ES-I3 (cell line): ENCODE measurements around the gene PRSS33.

Experiments used
- H3K36me3 ChIP-seq: 2 replicates; pipeline ENCODE4 v1.6.1; 2013; ENCODE audit warnings: mild to moderate bottlenecking, low read length, control low read depth, moderate library complexity; ENCODE audit not compliant: insufficient read depth
- H3K4me1 ChIP-seq: 2 replicates; pipeline ENCODE4 v1.6.1; 2013; ENCODE audit warnings: mild to moderate bottlenecking, control low read depth, low read length; ENCODE audit not compliant: insufficient read depth
- H3K9ac ChIP-seq: 2 replicates; pipeline ENCODE4 v1.6.1; 2013; ENCODE audit warnings: low read depth, mild to moderate bottlenecking, low read length, moderate library complexity
- H3K9me3 ChIP-seq: 2 replicates; pipeline ENCODE4 v1.6.1; 2013; ENCODE audit warnings: mild to moderate bottlenecking, low read length, moderate library complexity; ENCODE audit not compliant: control insufficient read depth, insufficient read depth

The PRSS33 gene

DNA sequence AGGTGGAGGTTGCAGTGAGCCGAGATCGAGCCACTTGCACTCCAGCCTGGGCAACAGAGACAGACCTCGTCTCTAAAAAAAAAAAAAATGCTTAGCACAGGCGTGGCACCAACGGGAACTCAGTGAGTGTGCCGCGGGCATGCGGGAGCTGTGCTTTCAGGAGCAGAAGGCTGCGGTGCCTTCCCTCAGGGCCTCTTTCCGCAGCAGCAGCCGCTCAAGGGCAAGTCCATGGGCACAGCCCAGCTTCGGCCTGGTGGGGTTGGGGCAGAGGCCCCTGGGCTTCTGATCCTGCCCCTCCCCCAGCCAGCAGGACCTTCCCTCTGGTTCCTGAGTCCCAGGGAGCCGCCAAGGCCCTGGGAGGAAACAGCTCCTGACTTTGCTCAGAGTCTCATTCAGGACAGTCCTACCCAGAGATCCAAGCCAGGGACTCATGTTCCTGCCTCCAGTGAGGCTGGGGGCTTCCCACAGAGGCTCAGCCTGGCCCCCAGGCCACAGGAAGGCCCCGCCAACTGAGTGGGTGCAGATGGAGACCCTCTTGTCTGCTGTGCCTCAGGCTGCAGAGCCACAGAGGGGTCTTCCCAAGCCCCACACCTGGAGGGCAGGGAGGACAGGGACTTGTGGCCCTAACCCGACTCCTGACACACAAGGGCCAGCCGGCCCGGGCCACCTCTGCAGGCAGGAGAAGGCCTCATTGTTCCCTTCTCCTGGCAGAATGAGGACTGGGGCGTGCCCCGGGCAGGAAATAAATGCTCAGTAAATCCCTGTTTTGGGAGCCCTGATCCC lies 39.4 kb upstream of the PRSS33 start:
- H3K9ac ChIP-seq: no peak overlapping the region
- H3K9me3 ChIP-seq: no peaks in the 10 kb centered on the region
- peaks cover 8% of the 10 kb centered on the region; the same call in 1 of the 2 replicates for H3K4me1 ChIP-seq
- no peaks in the 10 kb centered on the region for H3K36me3 ChIP-seq

DNA sequence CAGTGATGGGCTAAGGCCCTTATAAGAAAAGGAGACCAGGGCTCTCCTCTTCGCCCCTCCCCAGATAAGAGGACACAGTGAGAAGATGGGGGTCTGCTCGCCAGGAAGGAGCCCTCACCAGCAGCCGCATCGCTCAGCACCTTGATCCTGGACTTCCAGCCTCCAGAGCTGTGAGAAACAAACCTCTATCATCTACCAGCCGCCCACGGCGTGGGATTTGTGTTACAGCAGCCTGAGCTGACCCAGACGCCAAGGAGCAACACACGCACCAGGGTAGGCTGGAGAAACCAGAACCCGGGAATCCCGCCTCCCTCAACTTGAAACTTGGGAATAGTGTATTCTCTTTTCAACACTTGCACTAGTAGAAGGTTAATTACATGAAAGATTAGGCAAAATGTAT lies 38.5 kb upstream of the PRSS33 start:
- no peak overlapping the region for H3K9ac ChIP-seq
- no peaks in the 10 kb centered on the region for H3K9me3 ChIP-seq
- peaks cover 8% of the 10 kb centered on the region; the same call in 1 of the 2 replicates for H3K4me1 ChIP-seq
- H3K36me3 ChIP-seq: no peaks in the 10 kb centered on the region

DNA sequence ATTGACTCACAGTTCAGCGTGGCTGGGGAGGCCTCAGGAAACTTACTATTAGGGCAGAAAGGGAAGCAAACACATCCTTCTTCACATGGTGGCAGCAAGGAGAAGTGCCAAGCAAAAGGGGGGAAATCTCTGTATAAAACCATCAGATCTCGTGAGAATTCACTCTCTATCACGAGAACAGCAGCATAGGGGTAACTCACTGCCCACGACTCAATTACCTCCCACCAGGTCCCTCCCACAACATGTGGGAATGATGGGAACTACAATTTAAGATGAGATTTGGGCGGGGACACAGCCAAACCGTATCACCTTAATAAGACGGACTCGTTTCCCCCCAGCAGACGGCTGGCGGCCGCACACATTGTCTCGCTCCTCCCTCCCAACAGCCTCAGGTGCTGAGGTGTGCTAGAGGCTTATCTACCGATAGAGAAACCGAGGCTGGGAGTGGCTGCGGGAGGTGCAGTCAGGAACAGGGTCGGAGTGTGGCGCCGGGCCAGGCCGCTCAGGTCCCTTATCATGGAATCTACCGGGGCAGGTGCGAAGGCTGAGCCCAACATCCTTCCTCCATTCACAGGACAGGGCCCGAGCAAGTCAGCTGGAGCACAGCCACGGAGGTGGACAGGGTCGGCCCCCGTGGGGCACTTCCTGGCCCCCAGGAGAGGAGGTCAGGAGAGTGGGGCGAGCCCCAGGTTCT lies 37.8 kb upstream of the PRSS33 start:
- Histone ChIP-seq H3K9ac (no peak overlapping the region), H3K36me3 (no peaks in the 10 kb centered on the region), H3K9me3 (no peaks in the 10 kb centered on the region), H3K4me1 (peaks cover 8% of the 10 kb centered on the region; the same call in 1 of the 2 replicates)

DNA sequence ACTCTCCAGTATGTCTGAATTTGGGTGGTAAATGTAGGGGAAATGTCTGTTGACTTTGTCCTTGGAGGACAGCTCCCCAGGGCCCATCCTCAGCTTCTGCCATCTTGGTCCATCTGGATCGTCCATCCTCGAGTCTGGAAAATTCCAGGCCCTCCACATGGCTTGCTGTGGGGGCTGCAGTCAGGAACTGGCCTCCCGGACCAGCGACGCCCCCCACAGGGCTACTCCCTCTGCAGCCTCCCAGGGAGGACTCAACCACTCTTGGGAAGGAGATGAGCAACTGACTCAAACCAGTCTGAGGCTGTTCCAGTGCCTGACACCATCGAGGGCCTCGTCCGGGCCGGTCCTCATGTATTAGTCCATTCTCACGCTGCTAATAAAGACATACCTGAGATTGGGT lies 37.3 kb upstream of the PRSS33 start:
- Histone ChIP-seq H3K4me1 (peaks cover 8% of the 10 kb centered on the region; the same call in 1 of the 2 replicates), H3K9me3 (no peaks in the 10 kb centered on the region), H3K9ac (no peak overlapping the region), H3K36me3 (no peaks in the 10 kb centered on the region)

DNA sequence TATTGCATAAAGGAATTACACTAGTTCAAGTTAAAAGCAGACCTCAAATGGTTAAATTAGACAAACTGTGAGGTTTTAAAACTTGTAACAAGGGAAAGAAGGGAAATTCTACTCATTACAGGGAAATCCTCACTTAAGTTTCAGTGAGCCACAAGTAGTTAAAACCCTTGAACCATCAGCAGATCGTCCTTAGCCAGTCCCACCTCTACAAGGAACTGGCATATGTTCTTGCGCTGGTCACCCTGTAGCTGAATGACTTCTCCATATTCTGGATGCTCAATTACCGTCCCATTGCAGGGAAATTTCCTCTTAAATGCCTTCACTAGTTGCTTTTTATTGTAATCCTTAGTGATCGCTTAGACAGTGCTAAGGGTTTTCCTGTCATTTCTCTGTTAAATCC lies 35.1 kb upstream of the PRSS33 start:
- Histone ChIP-seq H3K9ac (no peak overlapping the region), H3K4me1 (peaks cover 8% of the 10 kb centered on the region; the same call in 1 of the 2 replicates), H3K36me3 (no peaks in the 10 kb centered on the region), H3K9me3 (no peaks in the 10 kb centered on the region)

DNA sequence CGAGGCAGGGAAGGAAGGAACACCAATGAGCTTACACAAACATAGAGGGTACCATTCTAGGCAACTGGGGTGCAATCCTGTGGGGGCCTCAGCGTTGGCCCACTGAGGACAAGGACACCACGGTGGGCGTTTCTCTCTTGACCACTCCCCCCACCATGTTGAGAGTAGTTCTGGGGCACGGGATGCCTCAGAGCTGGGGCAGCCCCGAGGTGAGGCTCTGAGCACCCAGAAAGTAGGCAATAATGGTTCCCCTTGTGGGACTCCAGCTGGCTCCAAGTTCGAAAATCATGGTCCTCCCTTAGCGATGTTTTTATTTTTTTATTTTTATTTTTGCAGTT lies 34.8 kb upstream of the PRSS33 start:
- Histone ChIP-seq H3K4me1 (peaks cover 6% of the 10 kb centered on the region; the same call in 1 of the 2 replicates), H3K9me3 (no peaks in the 10 kb centered on the region), H3K36me3 (no peaks in the 10 kb centered on the region), H3K9ac (no peak overlapping the region)

DNA sequence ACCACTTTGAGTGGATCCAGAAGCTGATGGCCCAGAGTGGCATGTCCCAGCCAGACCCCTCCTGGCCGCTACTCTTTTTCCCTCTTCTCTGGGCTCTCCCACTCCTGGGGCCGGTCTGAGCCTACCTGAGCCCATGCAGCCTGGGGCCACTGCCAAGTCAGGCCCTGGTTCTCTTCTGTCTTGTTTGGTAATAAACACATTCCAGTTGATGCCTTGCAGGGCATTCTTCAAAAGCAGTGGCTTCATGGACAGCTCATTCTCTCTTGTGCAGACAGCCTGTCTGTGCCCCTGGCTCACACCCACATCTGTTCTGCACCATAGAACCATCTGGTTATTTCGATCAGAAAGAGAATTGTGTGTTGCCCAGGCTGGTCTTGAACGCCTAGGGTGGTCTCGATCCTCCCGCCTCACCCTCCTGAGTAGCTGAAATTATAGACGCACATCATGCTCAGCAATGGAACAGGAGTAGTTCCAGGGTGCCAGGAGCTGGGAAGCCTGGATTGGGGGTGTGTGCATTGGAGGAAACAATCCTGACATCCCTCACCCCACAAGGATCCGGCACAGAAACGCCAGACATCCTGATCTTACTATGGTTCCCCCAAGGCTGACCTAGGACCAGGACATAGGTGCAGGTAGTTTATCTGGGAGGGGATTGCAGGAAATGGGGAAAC lies 34.3 kb upstream of the PRSS33 start:
- H3K4me1 ChIP-seq: peaks cover under 1% of the 10 kb centered on the region; the same call in 1 of the 2 replicates
- no peaks in the 10 kb centered on the region for H3K9me3 ChIP-seq
- no peaks in the 10 kb centered on the region for H3K36me3 ChIP-seq
- no peak overlapping the region for H3K9ac ChIP-seq

DNA sequence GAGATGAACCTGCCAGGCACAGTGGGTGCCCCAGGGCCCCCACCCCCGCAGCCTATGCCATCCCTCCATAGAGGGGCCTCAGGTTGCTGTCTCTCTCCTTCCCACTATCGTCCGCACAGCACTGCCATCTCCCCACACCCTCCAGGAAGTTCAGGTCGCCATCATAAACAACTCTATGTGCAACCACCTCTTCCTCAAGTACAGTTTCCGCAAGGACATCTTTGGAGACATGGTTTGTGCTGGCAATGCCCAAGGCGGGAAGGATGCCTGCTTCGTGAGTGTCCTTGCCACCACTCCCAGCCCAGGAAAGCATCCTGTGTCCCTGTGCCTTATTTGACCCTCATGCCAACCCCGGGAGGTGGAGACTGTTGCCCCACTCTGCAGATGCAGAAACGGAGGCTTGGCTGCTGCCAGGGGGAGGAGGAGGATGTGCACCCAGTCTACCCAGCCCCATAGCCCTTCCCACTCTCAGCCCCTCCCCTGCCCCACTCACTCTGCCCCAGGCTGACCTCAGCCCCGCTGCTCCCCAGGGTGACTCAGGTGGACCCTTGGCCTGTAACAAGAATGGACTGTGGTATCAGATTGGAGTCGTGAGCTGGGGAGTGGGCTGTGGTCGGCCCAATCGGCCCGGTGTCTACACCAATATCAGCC lies 33.6 kb upstream of the PRSS33 start:
- Histone ChIP-seq H3K4me1 (no peaks in the 10 kb centered on the region), H3K36me3 (no peaks in the 10 kb centered on the region), H3K9ac (no peak overlapping the region), H3K9me3 (no peaks in the 10 kb centered on the region)

DNA sequence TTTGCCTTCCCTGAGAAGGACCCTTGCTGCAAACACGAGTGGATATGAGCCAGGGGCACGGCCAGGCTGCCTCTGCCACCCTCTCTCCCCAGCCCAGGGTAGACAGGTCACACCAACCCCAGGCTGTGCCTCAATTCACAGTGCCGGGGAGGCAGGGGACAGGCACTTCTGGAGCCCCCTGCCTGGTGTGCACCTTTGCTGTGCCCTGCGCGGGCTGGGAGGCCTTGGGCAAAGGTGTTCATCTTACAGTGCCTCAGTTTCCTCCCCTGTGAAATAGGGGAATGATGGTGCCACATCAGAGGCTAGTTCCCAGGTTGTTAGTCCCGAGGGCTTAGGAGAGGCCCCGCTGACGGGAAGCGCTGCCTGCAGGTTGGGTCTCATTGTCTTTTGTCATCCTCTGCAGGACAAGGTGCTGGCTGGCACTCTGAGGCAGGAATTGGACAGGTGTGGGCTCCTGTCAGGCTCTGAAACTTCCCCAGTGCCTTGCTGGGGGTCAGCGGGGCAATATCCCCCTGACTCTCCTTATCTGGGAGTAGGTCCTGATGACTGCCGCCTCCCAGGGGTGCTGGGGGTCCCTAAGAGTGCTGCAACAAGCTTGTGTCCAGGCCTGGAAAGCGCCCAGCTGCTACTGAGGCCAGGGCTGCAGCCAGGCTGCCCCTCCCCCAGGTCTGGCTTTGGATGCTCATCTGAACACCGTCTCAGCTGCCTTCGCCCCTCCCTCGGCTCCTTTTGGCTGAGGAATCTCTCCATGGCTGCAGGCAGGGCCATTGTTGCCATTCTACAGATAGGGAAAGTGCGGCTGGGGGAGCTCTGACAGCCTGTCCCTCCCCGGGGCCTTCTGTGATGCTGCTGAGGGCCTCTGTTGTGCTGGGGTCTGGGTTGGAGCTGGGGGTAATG lies 32.8 kb upstream of the PRSS33 start:
- Histone ChIP-seq H3K9ac (no peak overlapping the region), H3K4me1 (no peaks in the 10 kb centered on the region), H3K9me3 (no peaks in the 10 kb centered on the region), H3K36me3 (no peaks in the 10 kb centered on the region)

DNA sequence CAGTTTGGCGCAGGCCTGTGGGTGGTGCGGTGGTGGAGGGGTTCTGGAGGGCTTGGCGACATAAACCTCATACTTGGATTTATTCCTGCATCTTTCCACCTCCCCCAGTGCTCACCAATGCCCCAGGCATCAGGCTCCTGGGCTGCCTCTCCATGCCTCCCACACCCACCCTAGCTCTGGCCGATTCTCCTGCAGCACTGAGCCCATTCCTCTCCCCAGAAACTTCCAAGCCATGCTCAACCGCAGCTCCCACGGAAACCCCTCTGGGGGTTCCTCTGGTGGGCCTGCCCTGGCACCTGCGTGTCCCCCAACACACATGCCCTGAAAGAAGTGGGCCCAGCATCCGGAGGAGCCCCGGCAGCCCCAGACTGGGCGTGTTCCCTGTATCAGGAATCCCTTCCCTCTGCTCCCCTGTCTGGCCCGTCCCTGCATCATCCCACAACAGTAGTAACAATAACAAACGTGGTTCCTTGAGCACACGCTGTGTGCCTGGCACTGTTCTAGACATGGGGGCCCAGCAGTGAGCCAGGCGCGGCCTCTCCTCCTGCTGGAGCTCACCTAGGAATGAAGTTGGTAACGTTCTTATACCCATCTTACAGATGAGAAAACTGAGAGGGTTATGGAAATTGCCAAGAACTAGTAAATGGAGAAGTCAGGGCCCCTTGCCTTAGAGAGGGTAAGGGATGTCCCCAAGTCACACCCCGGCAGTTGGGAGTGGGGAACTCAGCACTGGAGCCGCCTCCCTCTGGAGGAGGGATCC lies 32.0 kb upstream of the PRSS33 start:
- Histone ChIP-seq H3K36me3 (no peaks in the 10 kb centered on the region), H3K4me1 (no peaks in the 10 kb centered on the region), H3K9me3 (no peaks in the 10 kb centered on the region), H3K9ac (no peak overlapping the region)

DNA sequence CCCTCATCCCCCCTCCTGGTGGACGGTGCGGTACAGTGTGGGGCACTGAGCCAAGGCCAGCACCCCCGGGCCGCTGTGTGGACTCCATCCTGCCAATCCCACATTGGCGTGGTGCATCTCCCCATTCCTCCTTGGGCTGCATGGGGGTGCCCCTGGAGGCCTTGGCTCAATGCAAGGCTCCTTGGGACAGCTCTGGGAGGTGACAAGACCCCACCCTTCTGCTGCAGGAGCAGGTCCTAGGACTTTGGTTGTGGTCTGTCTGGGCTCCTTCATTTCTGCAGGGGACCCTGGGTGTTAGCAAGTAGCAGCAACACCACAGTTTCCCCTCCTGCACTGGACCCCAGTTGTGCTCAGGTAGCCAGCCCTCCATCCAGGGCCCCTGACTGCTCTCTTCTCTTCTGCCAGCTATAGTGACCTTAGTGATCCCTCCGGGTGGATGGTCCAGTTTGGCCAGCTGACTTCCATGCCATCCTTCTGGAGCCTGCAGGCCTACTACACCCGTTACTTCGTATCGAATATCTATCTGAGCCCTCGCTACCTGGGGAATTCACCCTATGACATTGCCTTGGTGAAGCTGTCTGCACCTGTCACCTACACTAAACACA lies 31.0 kb upstream of the PRSS33 start:
- Histone ChIP-seq H3K9ac (no peak overlapping the region), H3K36me3 (no peaks in the 10 kb centered on the region), H3K9me3 (no peaks in the 10 kb centered on the region), H3K4me1 (no peaks in the 10 kb centered on the region)

DNA sequence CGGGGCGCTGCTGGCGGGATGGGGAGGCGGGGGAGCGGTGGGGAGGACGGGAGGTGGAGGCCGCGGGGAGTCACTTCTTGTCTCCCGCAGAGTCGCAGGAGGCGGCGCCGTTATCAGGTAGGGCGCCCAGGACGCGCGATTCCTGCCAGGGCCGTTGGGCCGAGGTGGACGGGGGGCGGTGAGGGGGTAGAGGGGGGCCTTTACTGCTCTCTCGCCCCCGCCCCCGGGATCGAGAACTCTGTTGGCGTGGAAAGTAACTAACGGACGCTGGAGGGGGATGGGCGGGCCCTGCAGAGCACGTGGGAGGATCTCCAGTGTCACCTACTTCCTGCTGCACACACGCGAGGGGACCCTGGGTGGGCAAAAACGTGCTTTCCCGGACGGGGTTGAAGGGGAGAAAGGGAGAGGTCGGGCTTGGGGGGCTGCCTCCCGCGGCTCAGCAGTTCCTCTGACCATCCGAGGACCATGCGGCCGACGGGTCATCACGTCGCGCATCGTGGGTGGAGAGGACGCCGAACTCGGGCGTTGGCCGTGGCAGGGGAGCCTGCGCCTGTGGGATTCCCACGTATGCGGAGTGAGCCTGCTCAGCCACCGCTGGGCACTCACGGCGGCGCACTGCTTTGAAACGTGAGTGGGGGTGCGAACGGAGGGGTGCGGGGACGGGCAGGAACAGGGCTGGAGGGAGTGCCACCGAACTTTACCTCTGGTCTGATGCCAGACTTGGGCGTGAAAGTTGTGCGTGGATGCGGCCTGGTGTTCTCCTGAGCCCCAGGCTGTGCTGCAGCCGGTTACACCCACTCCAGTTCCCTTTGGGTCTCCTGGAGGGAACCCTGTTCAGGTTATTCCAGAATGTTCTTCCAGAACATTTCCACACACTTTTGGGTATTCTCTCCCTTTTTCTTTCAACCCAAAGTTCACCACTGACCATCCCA lies 30.2 kb upstream of the PRSS33 start:
- Histone ChIP-seq H3K36me3 (no peaks in the 10 kb centered on the region), H3K9ac (no peak overlapping the region), H3K9me3 (no peaks in the 10 kb centered on the region), H3K4me1 (no peaks in the 10 kb centered on the region)
